ENCODE measurements around the gene JARID2.

GRCh38 chr6:15263780-15264374, 18.0 kb downstream of the JARID2 start:
- TF ChIP-seq CTCF (IDR thresholded peaks at IDR 0.05; ENCODE audit: low read length) (no peak), EZH2 (optimal IDR thresholded peaks at IDR 0.05; ENCODE audit: low read depth, low read length) (no peak)
